ENCODE measurements around the gene KLHDC7B.

The KLHDC7B gene

GRCh38 chr22:50586416-50586815 is 40.7 kb downstream of the KLHDC7B start:
- DNase-seq (ENCODE audit: low read depth, low spot score) = no peak

GRCh38 chr22:50587407-50587806 is 41.7 kb downstream of the KLHDC7B start:
- DNase-seq (ENCODE audit: low read depth, low spot score) = no peak

- no peak for DNase-seq (ENCODE audit: low read depth, low spot score)
These were observed 49.5 kb downstream of the KLHDC7B start for GRCh38 chr22:50595189-50595588.

GRCh38 chr22:50597097-50597496 is 51.4 kb downstream of the KLHDC7B start:
- DNase-seq (ENCODE audit: low read depth, low spot score) = no peak

- no peak for DNase-seq (ENCODE audit: low read depth, low spot score)
These were observed 54.2 kb downstream of the KLHDC7B start for GRCh38 chr22:50599816-50600455.

GRCh38 chr22:50600538-50600937 is 54.8 kb downstream of the KLHDC7B start, which contains the start of gene MAPK8IP2:
Gene MAPK8IP2, plus strand, starts transcription at chr22:50600793. Its CDS starts 26 bp downstream, at chr22:50600819.
- no peak for DNase-seq (ENCODE audit: low read depth, low spot score)
